ENCODE data around the gene PLPP4. TPM values are rescaled to one million over a fixed set of nuclear protein-coding genes. Genes with fewer than 3 reads are reported as not detected.

PLPP4 gene
- polyA plus RNA-seq, 3 donors, result not detected

GRCh38 chr10:120574981-120575380 is 118.0 kb downstream of the PLPP4 start:
- no peak for DNase-seq
- 90% methylated on average over 13 of the region's 13 CpGs for WGBS (ENCODE audit: insufficient coverage)
- no peak overlapping the region for H3K4me2 ChIP-seq (replicated peaks; ENCODE audit: extremely low read depth, low read length, poor library complexity, severe bottlenecking)
- Mint-ChIP-seq H3K4me1 (peaks cover 9% of the 10 kb centered on the region), H3K4me3 (no peak overlapping the region), H3K27ac (peak overlapping the region in 1 of 7 donors; percentile 26), H3K27me3 (ENCODE audit: low read depth in 3 of 3) (peaks cover 2 to 10% (median 3%) of the 10 kb centered on the region in 3 donors), H3K36me3 (no peaks in the 10 kb centered on the region), H3K9me3 (peaks cover 0 to 2% (median 0%) of the 10 kb centered on the region in 7 donors)
- no peaks in the 10 kb centered on the region for H3K79me2 ChIP-seq (ENCODE audit: insufficient read depth, low read length)
- H4K20me1 ChIP-seq (ENCODE audit: insufficient read depth, low read length), result no peaks in the 10 kb centered on the region
- H3K9me3 ChIP-seq (replicated peaks in 1 of 2; ENCODE audit: control insufficient read depth in 1 of 2, insufficient read depth in 1 of 2, low read length in 2 of 2), result no peaks in the 10 kb centered on the region
- no peaks in the 10 kb centered on the region for H3K36me3 ChIP-seq (replicated peaks in 1 of 2; ENCODE audit: control insufficient read depth in 1 of 2, insufficient read depth in 2 of 2, low read length in 2 of 2)
- no peak for TF ChIP-seq CTCF (IDR thresholded peaks at IDR 0.05)
- peaks cover 0 to 2% of the 10 kb centered on the region in 2 donors for H3K27me3 ChIP-seq (ENCODE audit: control insufficient read depth in 2 of 2, insufficient read depth in 2 of 2, low read length in 2 of 2)
- H3K27ac ChIP-seq (ENCODE audit: low read depth in 1 of 2, low read length in 2 of 2), result no peak overlapping the region
- H2AFZ ChIP-seq (ENCODE audit: insufficient read depth, low read depth, low read length, poor library complexity, severe bottlenecking), result no peak overlapping the region
- H3K4me1 ChIP-seq (ENCODE audit: control insufficient read depth in 1 of 2, insufficient read depth in 2 of 2, low read length in 2 of 2), result peaks cover 6 to 9% of the 10 kb centered on the region in 2 donors
- intact Hi-C loops (cut with micrococcal nuclease), result no loop called here
- H3K4me3 ChIP-seq (replicated peaks in 1 of 3; ENCODE audit: low read depth in 2 of 3, low read length in 3 of 3), result no peak overlapping the region
- H3K9ac ChIP-seq (ENCODE audit: insufficient read depth, low read length, poor library complexity, severe bottlenecking), result no peak overlapping the region

- Mint-ChIP-seq H3K9me3 (peaks cover 0 to 2% (median 0%) of the 10 kb centered on the region in 7 donors), H3K4me3 (no peak overlapping the region), H3K27me3 (ENCODE audit: low read depth in 3 of 3) (peaks cover 2 to 10% (median 3%) of the 10 kb centered on the region in 3 donors), H3K4me1 (peaks cover 9% of the 10 kb centered on the region), H3K27ac (no peak overlapping the region), H3K36me3 (no peaks in the 10 kb centered on the region)
- Histone ChIP-seq H3K4me2 (replicated peaks; ENCODE audit: extremely low read depth, low read length, poor library complexity, severe bottlenecking) (no peak overlapping the region), H3K9me3 (replicated peaks in 1 of 2; ENCODE audit: control insufficient read depth in 1 of 2, insufficient read depth in 1 of 2, low read length in 2 of 2) (no peaks in the 10 kb centered on the region), H3K79me2 (ENCODE audit: insufficient read depth, low read length) (no peaks in the 10 kb centered on the region), H3K4me3 (replicated peaks in 1 of 3; ENCODE audit: low read depth in 2 of 3, low read length in 3 of 3) (no peak overlapping the region), H3K36me3 (replicated peaks in 1 of 2; ENCODE audit: control insufficient read depth in 1 of 2, insufficient read depth in 2 of 2, low read length in 2 of 2) (no peaks in the 10 kb centered on the region), H3K9ac (ENCODE audit: insufficient read depth, low read length, poor library complexity, severe bottlenecking) (no peak overlapping the region), H3K4me1 (ENCODE audit: control insufficient read depth in 1 of 2, insufficient read depth in 2 of 2, low read length in 2 of 2) (peaks cover 6 to 9% of the 10 kb centered on the region in 2 donors), H4K20me1 (ENCODE audit: insufficient read depth, low read length) (no peaks in the 10 kb centered on the region), H2AFZ (ENCODE audit: insufficient read depth, low read depth, low read length, poor library complexity, severe bottlenecking) (no peak overlapping the region), H3K27ac (ENCODE audit: low read depth in 1 of 2, low read length in 2 of 2) (no peak overlapping the region), H3K27me3 (ENCODE audit: control insufficient read depth in 2 of 2, insufficient read depth in 2 of 2, low read length in 2 of 2) (peaks cover 0 to 2% of the 10 kb centered on the region in 2 donors)
- no CpG with 5 or more reads among the region's 3 CpGs for WGBS (ENCODE audit: insufficient coverage)
- no peak for TF ChIP-seq CTCF (IDR thresholded peaks at IDR 0.05)
- DNase-seq, result no peak
- intact Hi-C loops (cut with micrococcal nuclease), result no loop called here
These were observed 118.4 kb downstream of the PLPP4 start for GRCh38 chr10:120575411-120575810.

Measured in CD14-positive monocyte (primary cell).